Fibroblast of villous mesenchyme (primary cell): Measurements from ENCODE around the gene KLHDC7B. TPM values are rescaled to one million over a fixed set of nuclear protein-coding genes. Genes with fewer than 3 reads are reported as not detected.
"Not testable (repeated sequence)": the region's sequence is repeated elsewhere in the genome, so short reads cannot be mapped to it uniquely, and the experiment has no call there.

ENCODE experiments used
- DNase-seq: peaks from one replicate; pipeline ENCODE4 v3.0.0-alpha.2; 2010; ENCODE audit warnings: low read depth
- H3K4me3 ChIP-seq: 2 replicates; pipeline ENCODE4 v1.5.1; 2011; ENCODE audit warnings: low read depth, mild to moderate bottlenecking, low read length
- total RNA-seq: library from RNA; depleted of rRNA; stranded (reverse); fragments of >200 nt; gene quantifications from 2 replicates; pipeline ENCODE4 v1.2.3, GENCODE V29; 2012
- TF ChIP-seq, protein P1 (sequence below): IDR thresholded peaks from 2 replicates; pipeline ENCODE4 v1.5.1; 2012; ENCODE audit warnings: low read depth, mild to moderate bottlenecking, low read length; ENCODE audit not compliant: insufficient read depth

KLHDC7B gene
- total RNA-seq, 1 donor = not detected

- TF ChIP-seq, protein P1, sequence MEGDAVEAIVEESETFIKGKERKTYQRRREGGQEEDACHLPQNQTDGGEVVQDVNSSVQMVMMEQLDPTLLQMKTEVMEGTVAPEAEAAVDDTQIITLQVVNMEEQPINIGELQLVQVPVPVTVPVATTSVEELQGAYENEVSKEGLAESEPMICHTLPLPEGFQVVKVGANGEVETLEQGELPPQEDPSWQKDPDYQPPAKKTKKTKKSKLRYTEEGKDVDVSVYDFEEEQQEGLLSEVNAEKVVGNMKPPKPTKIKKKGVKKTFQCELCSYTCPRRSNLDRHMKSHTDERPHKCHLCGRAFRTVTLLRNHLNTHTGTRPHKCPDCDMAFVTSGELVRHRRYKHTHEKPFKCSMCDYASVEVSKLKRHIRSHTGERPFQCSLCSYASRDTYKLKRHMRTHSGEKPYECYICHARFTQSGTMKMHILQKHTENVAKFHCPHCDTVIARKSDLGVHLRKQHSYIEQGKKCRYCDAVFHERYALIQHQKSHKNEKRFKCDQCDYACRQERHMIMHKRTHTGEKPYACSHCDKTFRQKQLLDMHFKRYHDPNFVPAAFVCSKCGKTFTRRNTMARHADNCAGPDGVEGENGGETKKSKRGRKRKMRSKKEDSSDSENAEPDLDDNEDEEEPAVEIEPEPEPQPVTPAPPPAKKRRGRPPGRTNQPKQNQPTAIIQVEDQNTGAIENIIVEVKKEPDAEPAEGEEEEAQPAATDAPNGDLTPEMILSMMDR = no peak
- no peak overlapping the region for H3K4me3 ChIP-seq
- no peak for DNase-seq
Observed at GRCh38 chr22:50517495-50518260, 28.0 kb upstream of the KLHDC7B start.

DNA sequence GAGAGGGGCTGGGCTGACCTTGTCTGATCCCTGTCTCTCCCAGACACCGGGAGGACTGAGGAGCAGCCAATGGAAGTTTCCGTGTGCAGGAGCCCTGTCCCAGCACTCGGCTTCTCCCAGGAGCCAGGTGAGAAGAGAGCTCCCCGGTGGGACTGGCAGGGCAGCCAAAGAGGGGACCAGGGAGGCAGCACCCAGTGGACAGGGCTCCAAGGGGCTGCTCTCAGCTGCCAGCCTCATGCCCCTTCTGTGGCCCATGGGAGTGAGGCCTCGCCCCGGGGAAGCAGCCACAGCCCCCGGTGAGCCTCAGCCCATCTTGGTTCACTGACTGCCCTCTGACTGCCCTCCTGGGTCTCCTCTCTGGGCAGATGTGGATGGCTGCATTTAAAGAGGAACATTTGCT is 27.1 kb upstream of the KLHDC7B start:
- H3K4me3 ChIP-seq = no peak overlapping the region
- TF ChIP-seq, protein P1 = no peak
- DNase-seq = no peak

- no peak overlapping the region for H3K4me3 ChIP-seq
- TF ChIP-seq, protein P1 = no peak
- DNase-seq = no peak
Observed at GRCh38 chr22:50519151-50519550, 26.5 kb upstream of the KLHDC7B start.

- not testable (repeated sequence) for H3K4me3 ChIP-seq, DNase-seq
Observed at GRCh38 chr22:50520184-50520583, 25.5 kb upstream of the KLHDC7B start.

DNA sequence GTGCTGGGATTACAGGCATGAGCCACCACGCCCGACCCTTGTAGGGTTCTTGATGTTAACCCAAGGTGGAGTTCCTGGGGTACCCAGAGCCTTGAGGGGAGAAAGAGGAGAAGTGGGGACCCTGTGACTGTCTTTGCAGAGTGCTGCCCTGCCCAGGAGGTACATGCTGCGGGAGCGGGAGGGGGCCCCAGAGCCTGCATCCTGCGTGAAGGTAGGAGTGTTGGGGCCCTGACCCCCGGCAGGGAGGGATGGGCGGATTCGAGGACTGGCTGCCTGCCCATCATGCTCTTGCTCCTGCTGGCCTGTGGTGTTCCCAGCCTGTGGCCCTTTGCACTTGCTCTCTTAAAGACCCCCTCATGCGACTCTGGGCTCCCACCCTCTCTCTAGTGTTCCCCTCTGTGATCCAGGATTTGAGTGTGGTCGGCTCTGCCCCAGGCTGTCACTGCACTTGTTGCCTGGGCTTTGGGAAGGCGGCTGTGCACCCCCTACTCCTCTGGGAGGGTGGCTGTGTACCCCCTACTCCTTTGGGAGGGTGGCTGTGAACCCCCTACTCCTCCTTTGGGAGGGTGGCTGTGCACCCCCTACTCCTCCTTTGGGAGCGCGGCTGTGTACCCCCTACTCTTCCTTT is 24.8 kb upstream of the KLHDC7B start:
- no peak overlapping the region for H3K4me3 ChIP-seq
- DNase-seq = no peak
- TF ChIP-seq, protein P1 = no peak

DNA sequence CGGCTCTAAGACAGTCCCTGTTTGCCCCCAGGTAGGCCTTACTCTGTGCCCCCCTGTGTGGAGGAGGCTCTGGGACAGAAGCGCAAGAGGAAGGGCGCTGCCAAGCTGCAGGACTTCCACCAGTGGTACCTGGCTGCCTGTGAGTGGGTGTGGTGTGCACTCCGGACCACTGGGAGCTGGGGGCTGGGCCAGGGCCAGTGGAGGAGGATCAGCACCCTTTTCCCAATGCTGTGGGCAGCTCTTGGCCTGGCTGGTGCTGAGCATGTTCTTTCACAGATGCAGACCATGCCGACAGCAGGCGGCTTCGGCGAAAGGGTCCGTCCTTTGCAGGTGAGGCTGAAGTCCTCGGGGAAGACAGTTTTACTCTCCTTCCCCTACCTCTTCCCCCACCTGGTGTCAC is 24.0 kb upstream of the KLHDC7B start:
- no peak for DNase-seq
- H3K4me3 ChIP-seq = no peak overlapping the region
- TF ChIP-seq, protein P1 = no peak

GRCh38 chr22:50522208-50522805 is 23.4 kb upstream of the KLHDC7B start:
- no peak for DNase-seq
- no peak overlapping the region for H3K4me3 ChIP-seq
- TF ChIP-seq, protein P1 = no peak
